NOMO-1 treated with DMSO at 0.1 percent for 48 hours (cell line): ENCODE results near the gene CDK16.

Source experiments
- DNase-seq: peaks from one replicate; lab custom pipeline; 2025; ENCODE audit not compliant: unreplicated experiment; lab: John Stamatoyannopoulos, UW

CDK16 gene

DNA sequence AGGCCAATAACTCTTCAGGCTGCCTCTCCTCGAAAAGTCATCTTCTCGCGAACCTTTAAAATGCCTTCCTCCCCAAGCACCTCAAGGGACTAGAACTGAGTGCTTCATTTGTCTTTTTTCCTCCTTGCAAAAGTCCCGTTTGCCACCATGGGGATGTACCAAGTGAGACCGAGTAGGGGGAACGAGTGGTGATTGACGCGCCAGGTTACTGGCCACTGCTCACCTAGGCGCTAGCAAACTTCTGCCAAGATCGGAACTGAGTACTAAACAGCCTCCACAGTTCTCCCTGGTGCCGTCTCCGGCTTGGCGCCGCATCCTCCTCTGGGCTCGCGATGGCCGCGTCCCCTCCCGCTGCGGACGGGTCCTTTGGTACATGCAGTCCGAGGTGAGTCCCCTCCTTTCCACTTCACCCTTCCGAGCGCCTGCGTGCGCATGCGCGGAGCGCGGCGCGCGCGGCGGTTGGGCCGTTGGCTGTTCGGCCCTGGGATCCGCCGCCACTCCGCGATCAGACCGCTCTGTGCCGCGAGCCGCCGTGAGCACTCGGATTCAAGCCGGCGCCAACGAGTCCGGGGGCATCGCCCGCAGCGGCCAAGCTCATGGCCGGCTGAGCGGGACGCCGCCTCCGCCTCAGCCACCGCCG is at the start of gene CDK16:
Gene CDK16, plus strand, starts transcription at position 402 of the 640 bp plus-strand sequence. CDS start 4,877 bp downstream, outside the sequence.
- DNase-seq, result peak; percentile 70

GRCh38 chrX:47169273-47169672 is 49.2 kb upstream of the CDK16 start:
- no peak for DNase-seq

- no peak for DNase-seq
These were observed 48.6 kb upstream of the CDK16 start for GRCh38 chrX:47169726-47170515.

- DNase-seq, result no peak
These were observed 47.4 kb upstream of the CDK16 start for GRCh38 chrX:47170861-47171692.

DNA sequence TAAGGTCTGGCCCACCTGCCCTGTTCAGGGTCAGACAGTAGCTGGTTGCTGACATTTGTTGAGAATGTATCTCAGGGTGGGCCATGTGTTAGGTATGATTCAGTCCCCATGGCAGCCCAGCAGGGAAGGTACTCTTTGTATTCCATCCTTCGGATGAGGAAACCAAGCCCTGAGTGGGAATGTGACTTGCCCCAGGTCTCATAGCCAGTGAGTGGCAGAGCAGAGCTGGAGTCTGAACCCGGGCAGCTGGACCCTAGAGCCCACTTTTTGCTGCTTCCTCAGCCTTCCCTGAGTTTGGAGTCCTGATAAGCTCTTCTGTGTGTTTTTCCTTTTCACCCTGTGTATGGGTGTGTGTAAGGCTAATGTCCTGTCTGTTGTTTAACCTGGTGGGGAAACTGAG is 46.5 kb upstream of the CDK16 start:
- no peak for DNase-seq

- no peak for DNase-seq
These were observed 45.9 kb upstream of the CDK16 start for GRCh38 chrX:47172549-47172948.

- no peak for DNase-seq
These were observed 45.3 kb upstream of the CDK16 start for GRCh38 chrX:47172971-47173792.

- DNase-seq, result no peak
These were observed 44.1 kb upstream of the CDK16 start for GRCh38 chrX:47174376-47174775.

DNA sequence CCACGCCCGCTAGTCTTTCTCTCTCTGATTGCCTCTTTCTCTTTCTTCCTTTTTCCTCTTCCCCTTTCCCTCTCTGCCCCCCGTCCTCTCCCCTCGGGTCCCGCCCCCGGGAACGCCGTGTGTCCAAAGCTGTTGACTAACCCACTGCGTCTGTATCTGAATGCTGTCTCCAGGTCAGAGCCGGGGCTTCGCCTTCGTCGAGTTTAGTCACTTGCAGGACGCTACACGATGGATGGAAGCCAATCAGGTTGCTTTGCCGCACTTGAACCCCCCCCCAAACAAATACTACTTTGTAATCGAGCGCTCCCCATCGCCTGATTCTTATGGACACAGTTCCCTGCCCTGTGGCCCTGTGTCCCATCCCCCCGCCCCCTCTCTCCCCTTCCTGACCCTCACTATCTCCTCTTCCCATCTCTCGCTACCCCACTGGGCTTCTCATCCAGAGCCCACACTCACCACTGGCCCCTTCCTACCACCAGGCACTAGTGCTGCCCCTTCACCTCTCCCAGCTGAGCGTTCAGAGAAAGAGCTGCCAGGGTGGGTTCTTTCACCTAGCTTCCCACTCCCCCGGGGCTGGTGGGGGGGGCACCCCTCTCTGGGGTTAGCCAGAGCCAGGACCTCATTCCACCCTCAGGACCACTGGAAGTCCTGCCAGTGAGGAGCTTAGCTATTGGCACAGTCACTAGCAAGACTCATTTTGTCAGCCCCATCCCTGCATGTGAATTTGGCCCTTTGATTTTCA is 43.5 kb upstream of the CDK16 start:
- DNase-seq, result no peak

DNA sequence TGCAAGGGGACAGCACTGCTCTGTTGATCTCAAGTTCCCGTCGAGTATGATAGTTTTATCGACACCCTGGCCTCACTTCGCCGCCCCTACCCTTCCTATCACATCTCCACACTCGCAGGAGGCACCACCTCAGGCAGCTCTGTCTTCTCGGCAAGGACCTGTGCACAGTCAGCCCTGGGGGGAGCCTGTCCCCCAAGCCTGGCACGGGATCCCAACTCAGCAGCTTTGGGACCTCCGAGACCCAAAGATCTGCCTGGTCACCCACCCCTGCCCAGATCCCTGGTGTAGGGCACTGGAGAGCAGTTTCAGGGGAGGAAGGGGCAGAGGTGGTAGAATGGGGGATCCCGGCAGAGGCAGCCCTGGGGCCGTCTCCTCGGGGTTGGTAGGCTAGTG is 42.9 kb upstream of the CDK16 start:
- no peak for DNase-seq

GRCh38 chrX:47176101-47176740 is 42.3 kb upstream of the CDK16 start:
- no peak for DNase-seq

GRCh38 chrX:47177079-47177478 is 41.4 kb upstream of the CDK16 start:
- no peak for DNase-seq

- DNase-seq, result no peak
These were observed 40.1 kb upstream of the CDK16 start for GRCh38 chrX:47178337-47178736.

DNA sequence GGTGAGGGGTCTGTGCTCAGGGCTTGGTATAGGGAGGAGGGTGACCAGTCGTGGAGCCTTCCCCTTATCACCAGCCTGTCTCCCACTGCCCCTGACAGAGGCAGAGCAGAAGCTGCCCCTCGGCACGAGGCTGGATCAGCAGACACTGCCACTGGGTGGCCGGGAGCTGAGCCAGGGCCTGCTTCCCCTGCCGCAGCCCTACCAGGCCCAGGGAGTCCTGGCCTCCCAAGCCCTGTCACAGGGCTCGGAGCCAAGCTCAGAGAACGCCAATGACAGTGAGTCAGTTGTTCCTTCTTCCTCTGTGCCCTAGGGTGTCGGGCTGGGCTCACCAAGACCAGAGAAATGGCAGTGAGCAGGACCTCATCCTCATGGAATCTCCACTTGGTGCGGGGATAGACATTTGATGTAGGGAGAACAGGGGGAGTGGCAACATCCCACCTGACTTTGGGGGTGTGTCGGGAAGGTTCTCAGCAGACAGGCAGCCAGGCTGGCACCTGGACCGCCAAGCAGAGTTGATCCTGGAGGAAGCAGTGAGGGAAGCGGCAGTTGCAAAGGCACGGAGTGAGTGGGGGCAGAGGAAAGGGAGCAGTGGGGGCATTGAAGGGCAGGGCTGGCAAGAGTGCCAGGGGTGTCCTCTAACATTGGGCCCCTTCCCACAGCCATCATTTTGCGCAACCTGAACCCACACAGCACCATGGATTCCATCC is 39.1 kb upstream of the CDK16 start:
- DNase-seq, result no peak

DNA sequence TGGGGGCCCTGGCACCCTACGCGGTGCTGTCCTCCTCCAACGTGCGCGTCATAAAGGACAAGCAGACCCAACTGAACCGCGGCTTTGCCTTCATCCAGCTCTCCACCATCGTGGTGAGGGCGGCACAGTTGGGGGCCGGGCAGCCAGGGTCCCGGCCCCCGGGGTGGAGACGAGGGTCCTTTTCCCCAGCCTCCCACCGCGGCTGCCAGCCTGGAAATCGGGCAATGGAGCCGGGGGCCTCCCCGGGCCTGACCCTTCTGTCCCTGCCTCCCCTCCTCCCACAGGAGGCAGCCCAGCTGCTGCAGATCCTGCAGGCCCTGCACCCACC is 38.6 kb upstream of the CDK16 start:
- no peak for DNase-seq

GRCh38 chrX:47180346-47180745 is 38.1 kb upstream of the CDK16 start:
- no peak for DNase-seq

DNA sequence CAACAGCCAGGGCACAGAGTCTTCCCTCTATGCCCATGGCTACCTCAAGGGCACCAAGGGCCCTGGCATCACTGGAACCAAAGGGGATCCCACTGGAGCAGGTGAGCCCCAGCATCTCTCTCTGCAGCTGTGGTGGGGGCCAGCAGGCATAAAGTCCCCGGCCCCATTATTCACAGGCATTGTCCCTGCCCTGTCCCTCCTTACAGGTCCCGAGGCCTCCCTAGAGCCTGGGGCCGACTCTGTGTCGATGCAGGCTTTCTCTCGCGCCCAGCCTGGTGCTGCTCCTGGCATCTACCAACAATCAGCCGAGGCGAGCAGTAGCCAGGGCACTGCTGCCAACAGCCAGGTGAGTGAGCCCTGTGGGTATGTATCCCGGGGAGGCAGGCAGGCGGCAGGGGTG is 37.2 kb upstream of the CDK16 start:
- DNase-seq, result no peak

GRCh38 chrX:47182106-47182700 is 36.3 kb upstream of the CDK16 start:
- DNase-seq, result no peak

DNA sequence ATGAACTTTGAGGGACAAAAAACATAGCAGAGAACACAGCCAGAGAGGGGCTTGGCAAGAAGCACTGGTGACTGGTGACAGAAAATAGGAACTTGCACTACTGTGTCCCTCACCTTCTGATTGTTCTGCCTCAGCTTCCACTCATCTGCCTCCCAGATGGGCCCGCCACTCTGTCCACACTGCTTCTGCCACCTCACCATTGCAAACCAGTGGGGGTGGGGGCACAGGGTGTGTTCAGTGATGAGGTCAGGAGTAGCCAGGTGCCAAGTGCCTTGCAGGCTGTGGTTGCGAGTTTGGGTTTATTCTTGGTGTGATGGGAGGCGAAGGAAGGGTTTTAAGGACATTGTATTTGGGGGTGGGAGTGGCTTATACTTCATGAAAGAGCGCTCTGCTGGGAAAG is 34.0 kb upstream of the CDK16 start:
- no peak for DNase-seq
